GM18951 (cell line): ENCODE measurements around the gene PTGER3.

Experiments used
- POLR2A ChIP-seq: IDR thresholded peaks from 4 replicates; pipeline ENCODE4 v1.6.1; 2011; ENCODE audit warnings: mild to moderate bottlenecking; ENCODE audit not compliant: insufficient read length, insufficient read depth; ENCODE audit errors: extremely low read depth
- in situ Hi-C: fragments of 300-500 bp; cut with MboI; formaldehyde crosslinking; loops from one replicate; pipeline ENCODE4 v1.12.0; 2022; ENCODE audit warnings: low sequenced_read_pairs, mixed read lengths, inconsistent platforms; ENCODE audit not compliant: unreplicated experiment

PTGER3 gene

GRCh38 chr1:71072273-71072672 is 24.7 kb upstream of the PTGER3 start:
- in situ Hi-C loops, result no loop called here

DNA sequence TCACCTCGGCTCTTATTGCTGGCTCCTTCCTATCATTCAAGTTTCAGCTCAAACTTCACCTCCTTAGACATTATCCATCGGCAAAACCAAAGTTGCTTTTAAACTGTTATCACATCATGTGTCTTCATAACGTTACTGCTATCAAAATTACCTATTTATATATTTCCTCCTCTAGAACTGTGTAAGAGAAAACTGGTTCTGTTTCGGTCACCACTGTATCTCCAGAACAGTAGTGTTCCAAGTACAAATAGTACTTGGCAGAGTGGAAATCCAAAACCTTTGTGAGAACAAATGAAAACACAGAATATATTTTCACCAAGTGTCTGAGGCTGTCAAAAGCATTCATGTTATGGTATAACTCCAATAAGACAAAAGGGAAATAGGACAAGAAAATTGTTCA is 24.1 kb upstream of the PTGER3 start:
- in situ Hi-C loops, result no loop called here
- no peak for TF ChIP-seq POLR2A

More at GRCh38 chr1:71072273-71072672, 24.7 kb upstream of the PTGER3 start:
- TF ChIP-seq POLR2A, result no peak

DNA sequence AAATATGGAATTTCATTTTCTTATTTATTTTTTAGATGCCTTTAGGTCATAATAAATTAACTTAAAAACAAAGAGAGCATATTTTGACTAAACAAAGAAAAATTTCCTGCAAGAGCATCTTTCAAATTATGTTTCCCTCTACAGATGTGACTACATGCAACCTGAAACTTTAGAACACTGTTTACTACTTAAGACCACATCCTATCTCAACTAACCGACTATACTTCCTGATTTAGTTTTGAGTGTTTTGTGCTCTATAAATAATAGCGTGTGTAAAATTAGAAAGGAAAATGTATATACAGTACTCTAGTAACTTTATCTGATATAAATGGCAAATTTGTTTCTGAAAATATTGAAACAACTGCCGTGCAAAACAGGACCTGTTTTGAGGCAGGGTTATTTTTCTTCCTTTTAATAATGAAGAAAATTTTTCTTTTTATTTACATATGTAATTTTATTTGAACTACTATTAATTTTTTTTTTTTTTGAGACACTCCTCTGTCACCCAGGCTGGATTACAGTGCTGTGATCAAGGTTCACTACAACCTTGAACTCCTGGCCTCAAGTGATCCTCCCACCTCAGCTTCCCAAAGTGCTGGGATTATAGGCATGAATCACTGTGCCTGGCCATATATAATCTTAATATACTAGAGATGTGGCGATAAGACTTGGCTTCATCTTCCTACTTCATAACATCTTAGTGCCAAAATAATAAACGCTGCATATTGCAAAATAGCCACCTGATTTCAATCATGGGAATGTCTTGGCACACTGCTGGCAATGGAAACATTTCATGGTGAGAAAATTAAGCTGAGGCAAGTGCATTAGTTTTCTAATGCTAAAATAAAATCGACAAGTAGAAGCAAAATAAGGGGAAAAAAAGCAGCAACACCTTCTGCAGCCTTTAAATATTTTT is 21.0 kb upstream of the PTGER3 start:
- in situ Hi-C loops, result no loop called here
- TF ChIP-seq POLR2A, result no peak

DNA sequence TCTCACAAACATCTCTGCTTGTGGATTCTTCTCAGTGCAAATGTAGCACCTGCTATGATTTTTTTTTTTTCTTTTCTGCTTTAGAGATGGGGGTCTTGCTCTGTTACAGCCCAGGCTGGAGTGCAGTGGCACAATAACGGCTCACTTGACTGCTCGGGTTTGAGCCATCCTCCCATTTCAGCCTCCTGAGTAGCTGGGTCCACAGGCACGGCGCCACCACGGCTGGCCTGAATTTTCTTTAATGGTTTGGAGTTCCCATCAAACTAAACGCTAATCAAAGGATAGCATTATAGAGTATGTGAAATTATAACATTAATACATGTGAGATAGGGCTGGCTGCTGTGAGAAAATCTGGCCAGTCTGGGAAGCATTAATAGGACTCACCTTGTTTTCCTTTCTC is 7.2 kb upstream of the PTGER3 start:
- in situ Hi-C loops, result no loop called here
- TF ChIP-seq POLR2A, result no peak

DNA sequence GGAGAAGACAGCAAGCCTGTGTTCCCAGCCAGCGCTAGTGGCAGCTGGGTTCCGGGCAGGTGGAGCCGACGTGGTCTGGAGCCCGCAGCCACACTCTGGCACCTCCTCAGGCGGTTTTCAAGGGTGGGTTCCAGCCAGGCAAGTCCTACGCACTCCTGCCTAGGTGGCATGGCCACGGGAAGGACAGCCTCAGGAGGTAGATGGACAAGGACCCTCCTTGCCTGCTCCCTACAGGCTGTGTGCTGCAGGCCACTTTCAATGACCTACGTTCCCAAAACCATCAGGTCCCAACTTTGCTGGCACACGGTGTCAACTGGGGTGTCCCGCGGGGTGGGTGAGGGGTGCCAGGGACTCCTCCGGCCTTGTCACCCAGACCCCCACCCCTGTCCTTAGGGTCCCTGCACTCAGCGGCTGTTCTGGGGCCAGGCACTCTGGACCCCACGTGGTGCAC is 6.7 kb upstream of the PTGER3 start:
- in situ Hi-C loops, result no loop called here

DNA sequence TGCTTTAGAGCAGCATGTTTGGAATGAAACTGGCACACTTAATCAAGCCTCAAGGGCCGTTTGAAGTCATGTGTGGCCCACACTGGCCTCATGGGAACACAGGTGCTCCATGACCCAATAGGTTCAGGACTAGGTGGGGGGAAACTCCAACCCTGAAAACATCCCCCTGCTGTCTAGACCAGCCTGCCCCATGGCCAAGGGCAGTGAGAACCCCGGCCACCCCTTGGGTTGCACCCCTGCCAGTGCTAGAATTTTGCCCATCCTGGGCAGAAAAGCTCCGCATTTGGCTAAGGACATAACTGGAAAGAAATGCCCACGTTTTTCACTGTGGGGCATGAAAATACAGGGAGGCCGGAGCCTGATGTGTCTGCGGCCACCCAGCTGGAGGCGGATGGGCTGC is 6.1 kb upstream of the PTGER3 start:
- TF ChIP-seq POLR2A, result no peak
- in situ Hi-C loops, result no loop called here

More for the DNA sequence above, 6.7 kb upstream of the PTGER3 start:
- TF ChIP-seq POLR2A, result peak; percentile 32

DNA sequence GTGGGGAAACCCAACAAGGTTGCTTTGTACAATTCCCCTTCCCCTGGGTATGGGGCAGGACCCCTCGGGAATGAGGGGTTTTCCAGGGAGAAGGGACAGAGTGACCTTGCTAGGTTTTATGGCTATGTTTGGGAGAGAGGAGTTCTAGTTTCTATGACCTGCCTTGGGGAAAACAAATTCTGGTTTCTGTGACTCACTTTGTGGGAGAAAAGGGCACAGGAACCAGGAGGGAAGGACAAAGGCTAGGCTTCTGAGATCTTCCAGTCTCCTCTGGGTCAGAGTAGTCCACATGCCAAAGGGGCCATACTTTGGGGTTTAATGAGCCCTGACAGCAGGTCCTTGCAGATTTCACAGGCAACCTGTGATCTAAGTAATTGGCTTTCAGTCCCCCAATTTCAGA is 5.5 kb upstream of the PTGER3 start:
- in situ Hi-C loops, result no loop called here
- TF ChIP-seq POLR2A, result no peak

GRCh38 chr1:71049951-71050598 is 2.5 kb upstream of the PTGER3 start:
- TF ChIP-seq POLR2A, result no peak
- in situ Hi-C loops, result loop anchor here (10.0 to 25.0 kb wide), 2 partner anchors 365 to 513 kb away; no protein-coding TSS in a partner anchor

DNA sequence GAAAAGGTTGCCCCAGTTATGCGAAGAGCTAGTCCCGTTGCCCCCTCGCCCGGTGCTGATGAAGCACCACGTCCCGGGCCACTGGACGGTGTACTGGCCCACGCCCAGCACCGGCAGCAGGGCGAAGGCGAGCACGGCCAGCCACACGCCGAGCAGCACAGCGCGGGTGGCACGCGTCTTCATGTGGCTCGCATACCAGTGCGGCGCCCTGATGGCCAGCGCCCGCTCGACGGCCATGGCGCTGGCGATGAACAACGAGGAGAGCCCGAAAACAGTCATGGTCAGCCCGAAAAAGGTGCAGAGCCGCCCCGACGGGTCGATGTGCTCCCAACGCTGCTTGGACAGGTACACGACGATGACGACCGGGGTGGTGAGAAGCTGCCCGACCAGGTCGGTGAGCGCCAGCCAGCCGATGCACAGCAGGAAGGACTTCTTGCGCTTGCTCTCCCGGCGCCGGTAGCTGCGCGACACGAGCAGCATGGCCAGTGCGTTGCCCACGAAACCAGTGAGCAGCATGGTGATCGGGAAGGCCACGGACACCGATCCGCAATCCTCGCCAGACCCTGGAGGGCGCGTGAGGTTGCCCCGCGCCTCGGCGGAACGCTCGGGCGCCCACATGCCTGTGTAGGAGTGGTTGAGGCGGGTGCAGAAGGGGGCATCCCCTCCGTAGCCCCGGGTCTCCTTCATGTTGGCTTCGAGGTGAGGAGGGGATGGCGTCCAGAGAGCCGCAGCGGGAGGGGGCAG is 553 bp downstream of the PTGER3 start:
- in situ Hi-C loops, result loop anchor here (10.0 to 25.0 kb wide), 2 partner anchors 362 to 510 kb away; no protein-coding TSS in a partner anchor
- TF ChIP-seq POLR2A, result no peak

DNA sequence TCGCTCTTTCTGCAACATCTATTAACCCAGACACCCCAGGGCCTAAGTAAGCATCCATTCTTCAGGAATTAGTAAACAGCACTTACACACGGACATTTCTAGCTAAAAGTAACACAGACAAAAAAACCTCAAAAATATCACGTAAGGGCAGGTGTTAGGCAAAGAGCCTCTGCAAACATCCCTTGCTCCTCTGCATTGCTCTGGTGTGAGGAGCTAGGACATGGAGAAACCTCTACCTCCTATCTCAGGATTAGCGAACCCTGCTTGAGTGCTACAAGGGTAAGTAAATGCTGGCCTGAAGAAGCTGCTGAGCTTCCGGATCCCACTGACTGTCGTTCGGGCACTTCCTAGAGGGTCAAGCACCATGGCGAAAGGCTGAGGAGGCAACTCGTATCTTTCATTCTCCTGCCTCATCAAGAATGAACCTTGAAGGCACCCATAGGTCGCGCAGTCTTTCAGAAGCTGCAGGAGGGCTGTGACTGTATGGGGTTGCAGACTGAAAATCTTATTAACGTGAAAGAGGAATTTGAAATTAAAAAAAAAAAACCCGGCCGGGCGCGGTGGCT is 2.1 kb downstream of the PTGER3 start:
- TF ChIP-seq POLR2A, result no peak
- in situ Hi-C loops, result loop anchor here (10.0 to 25.0 kb wide), 2 partner anchors 361 to 508 kb away; no protein-coding TSS in a partner anchor

DNA sequence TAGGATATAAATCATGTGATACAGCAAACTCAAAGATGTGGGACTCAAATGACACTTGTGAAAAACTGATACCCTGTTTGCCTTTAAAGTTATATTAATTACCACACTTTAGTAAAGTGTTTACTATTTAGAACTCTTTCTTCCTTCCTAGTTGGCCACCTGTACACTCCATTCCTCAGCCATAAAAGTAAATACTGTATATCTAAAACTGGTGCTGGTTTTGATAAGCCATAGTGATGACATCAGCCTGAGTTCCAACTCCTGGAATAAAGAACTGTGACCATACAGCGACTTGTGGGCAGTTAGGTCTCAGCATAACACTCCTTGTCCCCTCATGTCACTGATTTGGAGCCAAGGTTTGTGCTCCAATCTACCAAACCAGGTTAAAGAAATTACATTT is 2.8 kb downstream of the PTGER3 start:
- TF ChIP-seq POLR2A, result no peak
- in situ Hi-C loops, result loop anchor here (10.0 to 25.0 kb wide), 2 partner anchors 360 to 508 kb away; no protein-coding TSS in a partner anchor

DNA sequence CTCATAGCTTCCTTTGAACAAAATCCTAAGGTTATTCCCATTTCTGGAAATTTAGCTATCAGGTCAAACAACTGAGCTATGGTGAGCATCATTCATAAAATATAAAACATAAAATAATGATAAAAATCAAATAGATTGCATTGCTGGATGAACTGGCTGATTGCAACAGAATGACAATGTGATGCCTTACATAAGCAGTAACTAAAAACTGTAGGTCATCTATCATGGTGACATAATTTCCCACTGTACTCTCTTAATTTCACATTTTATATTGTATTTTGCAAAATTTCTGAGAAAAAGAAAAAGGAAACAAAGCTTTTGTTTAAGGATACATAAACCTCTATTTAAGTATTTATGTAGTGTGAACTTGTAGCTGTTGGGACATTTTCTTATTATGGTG is 4.6 kb downstream of the PTGER3 start:
- no peak for TF ChIP-seq POLR2A
- in situ Hi-C loops, result loop anchor here (10.0 to 25.0 kb wide), 2 partner anchors 358 to 506 kb away; no protein-coding TSS in a partner anchor
